ENCODE measurements around the gene AADAT.
"Not testable (repeated sequence)": the region's sequence is repeated elsewhere in the genome, so short reads cannot be mapped to it uniquely, and the experiment has no call there.

The AADAT gene

DNA sequence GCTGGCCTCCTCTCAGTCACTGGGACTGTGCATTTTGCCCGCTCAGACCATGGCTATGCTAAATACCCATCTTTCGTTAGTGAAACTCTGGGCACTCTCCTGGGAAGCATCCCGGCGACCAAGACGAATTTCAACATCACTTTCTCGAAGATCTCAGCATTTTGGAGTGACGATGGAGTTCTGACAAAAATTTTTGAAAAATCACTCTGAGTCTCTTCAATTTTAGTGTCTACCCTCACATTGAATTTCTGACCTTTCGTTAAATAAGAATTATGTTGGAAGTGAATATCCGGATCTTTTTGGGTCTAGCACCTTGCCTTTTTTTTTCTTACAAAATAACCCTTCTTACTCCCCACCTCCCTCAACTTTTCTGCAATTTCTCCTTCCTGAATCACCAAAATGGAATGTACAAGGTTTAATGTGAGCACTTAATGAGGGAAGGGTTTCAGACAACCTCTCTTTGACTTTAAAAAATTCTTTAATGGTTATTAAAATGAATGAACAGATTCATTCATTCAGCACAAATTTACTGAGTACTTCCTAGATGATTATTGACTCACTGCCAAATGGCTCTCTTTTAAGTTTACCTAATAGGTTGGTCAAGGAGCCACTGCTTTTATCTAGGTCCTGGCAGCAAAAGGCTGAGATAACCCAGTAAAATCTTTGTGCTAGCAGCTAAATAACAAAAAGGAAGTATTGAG, 746 bp upstream of the AADAT start:
- no peak for DNase-seq (ENCODE audit: low read depth in 3 of 3)

- DNase-seq (ENCODE audit: low read depth in 3 of 3): no peak
Observed at GRCh38 chr4:170089274-170089667, 485 bp downstream of the AADAT start.

DNA sequence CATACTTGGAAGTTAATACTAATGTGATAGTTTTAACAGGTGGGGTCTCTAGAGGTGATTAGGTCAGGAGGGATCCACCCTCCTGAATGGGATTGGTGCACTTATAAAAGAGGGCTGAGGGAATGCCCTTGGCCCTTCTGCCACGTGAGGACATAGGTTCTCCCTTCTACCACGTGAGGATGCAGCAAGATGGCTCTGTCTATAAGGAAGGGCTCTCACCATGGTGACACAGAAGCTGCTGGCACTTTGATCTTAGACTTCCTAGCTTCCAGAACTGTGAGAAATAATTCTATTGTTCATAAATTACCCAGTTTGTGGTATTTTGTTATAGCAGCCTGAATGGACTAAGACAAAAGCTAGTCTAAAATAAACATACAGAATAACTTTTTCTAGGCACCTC, 1.0 kb downstream of the AADAT start:
- DNase-seq (ENCODE audit: low read depth in 3 of 3): no peak

- no peak for DNase-seq (ENCODE audit: low read depth in 3 of 3)
Observed at GRCh38 chr4:170087163-170087700, 2.5 kb downstream of the AADAT start.

GRCh38 chr4:170083541-170083940, 6.2 kb downstream of the AADAT start:
- no peak for DNase-seq (ENCODE audit: low read depth in 3 of 3)

DNA sequence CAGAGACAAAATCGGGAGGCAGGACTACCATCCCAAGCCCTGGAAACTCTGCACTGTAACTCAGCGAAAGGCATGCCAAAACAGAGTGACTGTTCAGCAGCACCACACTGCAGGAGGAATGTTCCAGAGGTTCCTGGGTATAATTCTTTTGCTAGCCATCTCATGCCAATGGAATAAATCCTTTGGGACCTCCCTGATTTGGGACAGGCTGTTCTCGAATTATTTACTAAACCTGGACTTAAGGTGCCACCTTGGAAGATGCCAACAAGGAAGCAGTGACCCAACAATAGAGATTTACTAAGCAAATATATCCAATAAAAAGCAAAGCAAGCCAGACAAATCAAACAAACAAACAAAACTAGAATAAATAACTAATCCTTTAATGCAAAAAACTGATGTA, 9.3 kb downstream of the AADAT start:
- no peak for DNase-seq (ENCODE audit: low read depth in 3 of 3)

DNA sequence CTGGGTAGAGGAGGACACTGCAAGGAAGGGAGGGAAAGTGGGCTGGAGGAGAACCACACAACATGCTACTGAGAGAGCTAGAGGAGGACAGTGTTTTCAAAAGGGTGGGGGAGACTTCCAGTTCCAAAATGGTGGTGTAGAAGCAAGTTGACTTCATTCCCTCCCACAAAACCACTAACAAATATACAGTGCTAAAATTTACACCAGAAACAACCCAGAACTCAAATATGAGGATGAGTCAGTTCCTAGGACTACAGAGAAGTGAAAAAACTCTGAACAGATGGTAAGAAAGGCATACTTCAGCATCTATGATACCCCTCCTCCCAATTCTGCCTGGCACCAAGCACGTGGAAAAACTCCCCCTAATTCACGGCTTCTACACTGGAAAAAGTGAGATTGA, 9.8 kb downstream of the AADAT start:
- no peak for DNase-seq (ENCODE audit: low read depth in 3 of 3)

DNA sequence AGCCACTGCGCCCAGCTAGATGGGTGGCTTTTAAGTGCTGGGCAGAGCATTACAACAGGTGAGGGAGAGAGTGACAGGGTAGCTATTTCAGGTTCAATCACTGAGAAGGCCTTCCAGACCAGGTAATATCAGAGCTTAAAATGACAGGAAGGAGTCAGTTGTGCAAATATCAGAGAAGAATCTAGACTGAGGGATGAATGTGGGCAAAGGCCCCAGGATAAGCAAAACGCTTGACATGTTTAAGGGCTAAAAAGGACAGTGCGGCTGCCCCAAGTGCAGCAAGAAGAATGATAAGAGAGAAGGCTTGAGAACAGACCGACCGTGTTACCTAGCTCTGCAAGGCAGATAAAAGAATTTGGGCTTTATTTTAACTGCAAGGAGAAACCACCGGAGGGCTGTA, 18.6 kb downstream of the AADAT start:
- no peak for DNase-seq (ENCODE audit: low read depth in 3 of 3)

GRCh38 chr4:170068438-170069128, 21.2 kb downstream of the AADAT start:
- DNase-seq (ENCODE audit: low read depth in 3 of 3): no peak

DNA sequence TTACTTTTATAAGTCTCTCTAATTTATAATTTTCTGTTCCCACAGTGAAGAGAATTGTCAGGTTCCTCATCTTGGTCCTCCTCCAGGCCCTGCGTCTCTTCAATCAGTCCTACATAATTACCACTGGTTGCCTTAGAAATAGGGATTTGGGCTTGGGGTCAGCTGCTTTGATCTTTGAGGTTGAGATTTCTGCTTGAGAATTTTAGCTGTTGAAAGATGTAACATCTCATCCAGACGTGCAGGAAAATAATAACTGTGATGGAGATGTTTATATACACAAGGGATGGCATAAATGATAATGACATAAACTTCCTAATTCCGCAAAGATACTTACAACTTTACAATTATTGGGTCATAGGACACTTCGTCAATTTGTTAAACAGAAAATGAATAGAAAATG, 30.3 kb downstream of the AADAT start:
- DNase-seq (ENCODE audit: low read depth in 3 of 3): no peak

DNA sequence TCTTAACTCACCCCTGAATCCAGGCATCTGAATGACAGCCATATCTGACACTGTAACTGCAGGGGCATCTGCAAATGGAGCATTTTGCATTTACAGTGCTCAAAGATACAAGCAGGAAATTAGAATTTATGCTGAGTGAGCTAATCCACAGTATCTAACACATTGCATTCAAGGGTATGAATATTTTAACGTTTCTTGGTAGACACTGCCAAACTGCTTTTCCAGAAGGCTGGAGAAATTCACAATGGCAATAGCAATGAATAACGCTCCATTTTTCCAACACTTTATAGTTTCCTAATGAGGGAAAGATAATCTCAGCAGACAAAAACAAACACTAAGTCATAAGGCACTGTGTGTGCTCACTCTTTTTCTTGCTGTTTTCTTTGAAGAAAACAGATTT, 30.9 kb downstream of the AADAT start:
- DNase-seq (ENCODE audit: low read depth in 3 of 3): no peak

DNA sequence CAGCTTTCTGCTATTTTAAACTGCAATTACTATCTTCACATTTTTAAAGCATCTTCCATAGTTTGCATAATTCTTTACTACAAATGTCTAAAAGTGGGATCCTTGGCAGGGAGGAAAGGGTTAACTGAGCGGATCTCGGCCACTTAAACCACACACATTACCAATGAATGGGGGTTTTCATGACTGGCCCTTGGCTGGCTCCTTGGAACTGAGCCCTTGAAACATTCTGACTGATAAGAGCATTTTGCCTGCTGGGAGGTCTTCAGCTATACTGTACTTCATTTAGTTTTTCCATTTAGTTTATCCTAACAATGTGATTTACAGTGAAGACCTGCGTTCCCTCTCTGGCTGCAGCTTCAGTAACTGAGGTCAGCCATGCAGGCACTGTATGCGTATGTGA, 31.9 kb downstream of the AADAT start:
- no peak for DNase-seq (ENCODE audit: low read depth in 3 of 3)

DNA sequence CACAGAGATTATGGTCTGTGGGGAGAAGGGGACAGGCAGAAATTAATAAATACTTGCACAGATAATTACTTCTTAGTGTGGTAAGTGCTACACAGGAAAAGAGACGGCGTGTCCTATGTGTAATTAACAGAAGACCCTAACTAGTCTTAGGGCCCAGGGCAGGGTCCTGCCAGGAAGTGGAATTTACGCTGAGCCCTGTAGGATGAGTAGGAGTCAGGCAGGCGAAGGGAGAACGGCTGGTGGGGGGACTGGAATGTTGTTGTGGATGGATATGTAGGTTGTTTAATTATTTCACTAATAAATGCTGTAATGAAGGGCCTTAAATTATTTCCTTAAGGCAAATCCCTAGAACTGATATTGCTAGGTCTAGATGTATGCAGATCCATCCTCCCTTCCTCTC, 36.8 kb downstream of the AADAT start:
- DNase-seq (ENCODE audit: low read depth in 3 of 3): no peak

DNA sequence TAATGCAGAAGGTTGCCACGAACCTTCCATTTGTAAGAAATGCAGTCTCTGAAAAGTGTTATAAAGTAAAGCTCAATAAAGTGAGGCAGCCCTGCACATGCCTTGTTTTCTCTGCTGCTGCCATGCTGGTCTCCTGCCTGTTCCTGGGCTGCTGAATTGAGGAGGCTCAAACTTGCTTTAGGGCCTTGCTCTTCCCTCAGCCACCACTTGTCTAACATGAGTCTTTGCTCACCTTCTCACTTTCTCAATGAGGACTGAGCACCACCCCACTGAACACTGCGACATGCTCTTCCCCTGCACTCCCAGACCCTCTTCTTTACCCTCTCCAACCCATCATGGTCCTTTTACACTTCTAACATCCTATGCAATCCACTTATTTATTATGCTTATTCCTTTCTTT, 38.4 kb downstream of the AADAT start:
- DNase-seq (ENCODE audit: low read depth in 3 of 3): no peak

DNA sequence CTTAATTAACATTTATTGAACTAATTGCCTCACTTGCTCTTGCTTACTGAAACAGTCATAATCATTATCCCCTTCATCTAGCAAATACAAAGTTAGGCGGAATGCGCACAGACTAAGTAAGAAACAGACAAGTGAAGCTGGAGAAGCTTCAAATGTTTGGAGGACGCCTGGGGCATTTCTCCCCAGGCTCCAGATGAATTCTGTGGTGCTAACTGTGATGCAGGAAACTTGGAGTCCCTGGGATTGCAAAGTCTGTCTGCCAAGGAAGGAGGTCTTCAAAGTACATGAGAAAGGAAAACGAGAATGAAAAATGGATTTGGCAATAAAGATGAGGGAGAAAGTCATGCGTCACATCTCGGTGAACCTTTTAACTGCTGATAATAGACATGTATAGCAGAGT, 40.0 kb downstream of the AADAT start:
- DNase-seq (ENCODE audit: low read depth in 3 of 3): no peak

- peak in 1 of 3 donors; percentile 29 for DNase-seq (ENCODE audit: low read depth in 3 of 3)
Observed at GRCh38 chr4:170047771-170048354, 41.9 kb downstream of the AADAT start.

DNA sequence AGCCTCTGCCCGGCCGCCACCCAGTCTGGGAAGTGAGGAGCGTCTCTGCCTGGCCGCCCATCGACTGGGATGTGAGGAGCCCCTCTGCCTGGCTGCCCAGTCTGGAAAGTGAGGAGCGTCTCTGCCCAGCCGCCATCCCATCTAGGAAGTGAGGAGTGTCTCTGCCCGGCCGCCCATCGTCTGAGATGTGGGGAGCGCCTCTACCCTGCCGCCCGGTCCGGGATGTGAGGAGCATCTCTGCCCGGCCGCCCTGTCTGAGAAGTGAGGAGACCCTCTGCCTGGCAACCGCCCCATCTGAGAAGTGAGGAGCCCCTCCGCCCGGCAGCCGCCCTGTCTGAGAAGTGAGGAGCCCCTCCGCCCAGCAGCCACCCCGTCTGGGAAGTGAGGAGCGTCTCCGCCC, 43.6 kb downstream of the AADAT start:
- DNase-seq (ENCODE audit: low read depth in 3 of 3): not testable (repeated sequence)

DNA sequence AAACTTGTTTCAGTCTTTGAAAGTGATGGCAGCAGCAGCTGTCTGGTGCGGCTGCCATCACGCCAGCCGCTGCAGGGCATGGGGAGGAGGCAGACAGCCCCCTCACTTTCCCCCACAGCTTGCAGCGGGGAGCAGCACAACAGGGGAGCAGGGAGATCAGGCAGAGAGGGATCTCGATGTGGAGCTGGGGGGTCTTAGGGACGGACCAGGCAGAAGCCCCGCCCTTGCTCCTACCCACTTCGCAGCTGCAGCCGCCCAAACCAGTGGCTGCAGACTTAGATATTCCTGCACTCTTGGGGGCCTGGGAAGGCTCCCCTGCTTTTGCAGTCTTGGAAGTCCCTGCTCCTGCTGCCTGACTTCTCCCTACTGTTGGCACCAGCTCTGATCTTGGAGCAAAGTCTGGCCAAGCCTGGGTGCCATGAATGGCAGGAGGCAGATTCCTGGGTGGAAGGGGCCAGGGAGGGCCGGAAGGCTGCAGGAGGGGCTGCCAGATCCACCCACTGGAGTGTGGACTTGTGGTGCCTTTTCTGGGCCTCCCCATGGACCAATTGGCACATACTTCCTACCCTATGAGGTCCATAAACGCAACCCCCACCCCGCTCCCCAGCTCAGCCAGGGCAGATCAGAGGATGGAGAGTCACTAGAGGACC, 49.6 kb downstream of the AADAT start:
- no peak for DNase-seq (ENCODE audit: low read depth in 3 of 3)

- DNase-seq (ENCODE audit: low read depth in 3 of 3): no peak
Observed at GRCh38 chr4:170038769-170039168, 51.0 kb downstream of the AADAT start.

- no peak for DNase-seq (ENCODE audit: low read depth in 3 of 3)
Observed at GRCh38 chr4:170038232-170038631, 51.5 kb downstream of the AADAT start.

GRCh38 chr4:170037481-170037880, 52.3 kb downstream of the AADAT start:
- DNase-seq (ENCODE audit: low read depth in 3 of 3): no peak

DNA sequence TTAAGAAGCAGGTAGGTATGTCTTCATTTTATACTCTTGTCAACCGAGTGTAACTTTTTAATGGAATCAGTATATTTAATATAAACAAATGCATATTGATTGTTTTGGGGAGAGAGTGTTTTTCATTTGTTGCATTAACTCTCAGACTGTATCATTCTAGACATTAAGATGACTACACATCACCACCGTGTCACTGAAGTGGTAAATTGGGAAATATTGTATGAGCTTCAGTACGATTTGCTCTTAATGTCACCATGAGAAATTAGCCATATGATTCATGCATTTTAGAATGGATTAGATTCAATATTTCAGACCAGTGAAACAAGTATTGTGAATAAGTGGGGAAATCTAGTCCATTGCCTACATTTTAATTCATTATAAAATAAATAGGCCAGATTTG, 53.9 kb downstream of the AADAT start:
- no peak for DNase-seq (ENCODE audit: low read depth in 3 of 3)

- DNase-seq (ENCODE audit: low read depth in 3 of 3): no peak
Observed at GRCh38 chr4:170035231-170035630, 54.5 kb downstream of the AADAT start.
